HepG2 (cell line): ENCODE measurements around the gene MTHFSD. TPM values are rescaled to one million over a fixed set of nuclear protein-coding genes. Genes with fewer than 3 reads are reported as not detected.

ENCODE experiments used
- ATAC-seq: fragments of 200-7000 bp; cut with Tn5 transposase; 3 replicates; pipeline ENCODE4 v1.9.1; 2020; ENCODE audit warnings: mild to moderate bottlenecking, moderate library complexity
- BruUV-seq: library from RNA; stranded (reverse); fragments of 400-500 nt; replicated peaks from 2 replicates; lab custom pipeline; 2021; lab: Mats Ljungman, UMichigan
- CTCF ChIA-PET: fragments of 300-600 bp; formaldehyde crosslinking; extraction: SDS; loops from one replicate; lab custom pipeline; 2021; ENCODE audit warnings: low total read pairs, inconsistent platforms, low intra/inter-chr PET ratio; lab: Yijun Ruan, JAX
- POLR2A ChIA-PET: fragments of 350-600 bp; sonication (Branson Sonifier 250); formaldehyde crosslinking; loops from one replicate; lab custom pipeline; 2020; ENCODE audit warnings: antibody characterized with exemption, inconsistent platforms; lab: Yijun Ruan, JAX
- DNase-seq: peaks from one replicate; pipeline ENCODE4 v3.0.0-alpha.2; 2015; ENCODE audit warnings: low spot score
- FAIRE-seq: peaks from 3 replicates; lab custom pipeline; 2011; peaks lifted over from hg19 to GRCh38; lab: Jason Lieb, UNC
- H2AFZ ChIP-seq: one replicate; pipeline ENCODE4 v1.6.1; 2011; ENCODE audit warnings: low read length, inconsistent platforms
- H3K27ac ChIP-seq: fragments of 300-600 bp; 3 replicates; pipeline ENCODE4 v1.8.0; 2011; ENCODE audit warnings: mixed run types, mild to moderate bottlenecking, mixed read lengths, low read length, inconsistent platforms; ENCODE audit not compliant: insufficient read depth; ENCODE audit errors: extremely low read length
- H3K27me3 ChIP-seq, 2 experiments: fragments of 200-600 bp in 1 of 2; 2 replicates in 1 of 2; 3 replicates in 1 of 2; pipeline versions ENCODE4 v1.6.0 to v1.8.0; 2011; ENCODE audit warnings: low read length in 2 of 2, mild to moderate bottlenecking in 2 of 2, moderate library complexity in 2 of 2, inconsistent platforms in 1 of 2; ENCODE audit not compliant: insufficient read depth in 2 of 2, control insufficient read depth in 1 of 2
- H3K36me3 ChIP-seq, 2 experiments: fragments of 200-600 bp in 1 of 2; replicated peaks in 1 of 2; 2 replicates in 1 of 2; 3 replicates in 1 of 2; pipeline versions ENCODE4 v1.5.1 to v1.8.0; 2011; ENCODE audit warnings: low read length in 2 of 2, inconsistent platforms in 1 of 2; ENCODE audit not compliant: insufficient read depth in 2 of 2, control insufficient read depth in 1 of 2
- H3K4me1 ChIP-seq: 2 replicates; pipeline ENCODE4 v1.5.1; 2012; ENCODE audit warnings: low read length, inconsistent platforms; ENCODE audit not compliant: insufficient read depth
- H3K4me2 ChIP-seq: 2 replicates; pipeline ENCODE4 v1.6.0; 2011; ENCODE audit warnings: low read depth, low read length, inconsistent platforms
- H3K4me3 ChIP-seq, 3 experiments: fragments of 200-600 bp in 1 of 3; sonication (generic), shearing (Covaris generic) in 1 of 3; replicated peaks in 1 of 3; 2 replicates each; pipeline ENCODE4 v1.5.1; 2011 to 2016; ENCODE audit warnings: low read length in 3 of 3, inconsistent platforms in 2 of 3, low read depth in 2 of 3, mild to moderate bottlenecking in 2 of 3, control low read depth in 1 of 3, mixed read lengths in 1 of 3; ENCODE audit not compliant: insufficient read depth in 1 of 3
- H3K79me2 ChIP-seq: one replicate; pipeline ENCODE4 v1.6.1; 2011; ENCODE audit warnings: low read length, inconsistent platforms; ENCODE audit not compliant: insufficient read depth
- H3K9ac ChIP-seq: 2 replicates; pipeline ENCODE4 v1.6.0; 2011; ENCODE audit warnings: mild to moderate bottlenecking, low read depth, low read length, inconsistent platforms; ENCODE audit not compliant: insufficient read depth
- H3K9me3 ChIP-seq: 2 replicates; pipeline ENCODE4 v1.5.1; 2012; ENCODE audit warnings: mild to moderate bottlenecking, low read length
- H4K20me1 ChIP-seq: 2 replicates; pipeline ENCODE4 v1.6.0; 2011; ENCODE audit warnings: inconsistent platforms, mild to moderate bottlenecking, low read length, moderate library complexity; ENCODE audit not compliant: insufficient read depth
- CREBL2 ChIP-seq: sonication (generic); formaldehyde crosslinking; IDR thresholded peaks from 2 replicates; pipeline ENCODE4 v1.8.1; 2023; ENCODE audit warnings: missing genetic modification reagents, mild to moderate bottlenecking, borderline replicate concordance
- STAT5B ChIP-seq: sonication (generic); formaldehyde crosslinking; IDR thresholded peaks from 2 replicates; pipeline ENCODE4 v1.4.0; 2020; ENCODE audit warnings: missing genetic modification reagents
- ZNF44 ChIP-seq: sonication (generic); formaldehyde crosslinking; IDR thresholded peaks from 2 replicates; pipeline ENCODE4 v1.5.1; 2020; ENCODE audit warnings: mild to moderate bottlenecking, missing genetic modification reagents
- ZNF557 ChIP-seq: sonication (generic); formaldehyde crosslinking; IDR thresholded peaks from 2 replicates; pipeline ENCODE4 v1.4.0; 2020; ENCODE audit warnings: missing genetic modification reagents
- ZNF597 ChIP-seq: sonication (generic); formaldehyde crosslinking; IDR thresholded peaks from 2 replicates; pipeline ENCODE4 v1.5.0; 2020; ENCODE audit warnings: missing genetic modification reagents
- ZNF660 ChIP-seq: sonication (generic); formaldehyde crosslinking; IDR thresholded peaks from 2 replicates; pipeline ENCODE4 v1.5.1; 2020; ENCODE audit warnings: mild to moderate bottlenecking, low read depth, missing genetic modification reagents, borderline replicate concordance
- WGBS: methylation state at CpG from one replicate; pipeline ENCODE4 v1.1.6; 2017; ENCODE audit warnings: low lambda C conversion rate; 5-methylcytosine and 5-hydroxymethylcytosine counted together
- in situ Hi-C: cut with HindIII; loops from 2 replicates; pipeline ENCODE4 v1.10.0; 2017; ENCODE audit warnings: low pct_unique_long_range_greater_than_20kb; ENCODE audit not compliant: extremely low pct_ligation_motif_present
- intact Hi-C: fragments of 100-400 bp; cut with micrococcal nuclease; formaldehyde crosslinking; loops from one replicate; pipeline ENCODE4 v1.10.0; 2022; ENCODE audit not compliant: unreplicated experiment
- polyA plus RNA-seq, 8 experiments: library from polyadenylated mRNA; depleted of rRNA in 3 of 8; stranded (reverse) in 7 of 8; unstranded in 1 of 8; fragments of >200 nt; fragmentation: Illumina TruSeq in 4 of 8; extraction: Trizol in 4 of 8; gene quantifications; 2 replicates each; pipeline versions ENCODE4 v1.2.1 to v1.2.3, GENCODE V29; 2011 to 2016; ENCODE audit warnings: low read depth in 4 of 8, missing spikeins in 1 of 8, mixed read lengths in 1 of 8; ENCODE audit not compliant: insufficient read depth in 1 of 8
- total RNA-seq, 5 experiments: library from RNA; depleted of rRNA; stranded (reverse); fragments of >200 nt; fragmentation: Illumina TruSeq; extraction: Trizol; gene quantifications; 2 replicates each; pipeline ENCODE4 v1.2.3, GENCODE V29; 2016; ENCODE audit warnings: low read depth in 1 of 5
- TF ChIP-seq, protein P1 (sequence below): sonication (generic); formaldehyde crosslinking; IDR thresholded peaks from 2 replicates; pipeline ENCODE4 v1.5.0; 2020; ENCODE audit warnings: missing genetic modification reagents, mild to moderate bottlenecking, borderline replicate concordance
- TF ChIP-seq, protein P2 (sequence below): sonication (generic); formaldehyde crosslinking; IDR thresholded peaks from 2 replicates; pipeline ENCODE4 v1.4.0; 2020; ENCODE audit warnings: missing genetic modification reagents, borderline replicate concordance

Gene MTHFSD
- total and polyA plus RNA-seq, 2 of the 13 experiments (the other 11 are each of a cell fraction or from before 2014, with no cell fraction given) = 14.2 to 16.3 TPM

DNA sequence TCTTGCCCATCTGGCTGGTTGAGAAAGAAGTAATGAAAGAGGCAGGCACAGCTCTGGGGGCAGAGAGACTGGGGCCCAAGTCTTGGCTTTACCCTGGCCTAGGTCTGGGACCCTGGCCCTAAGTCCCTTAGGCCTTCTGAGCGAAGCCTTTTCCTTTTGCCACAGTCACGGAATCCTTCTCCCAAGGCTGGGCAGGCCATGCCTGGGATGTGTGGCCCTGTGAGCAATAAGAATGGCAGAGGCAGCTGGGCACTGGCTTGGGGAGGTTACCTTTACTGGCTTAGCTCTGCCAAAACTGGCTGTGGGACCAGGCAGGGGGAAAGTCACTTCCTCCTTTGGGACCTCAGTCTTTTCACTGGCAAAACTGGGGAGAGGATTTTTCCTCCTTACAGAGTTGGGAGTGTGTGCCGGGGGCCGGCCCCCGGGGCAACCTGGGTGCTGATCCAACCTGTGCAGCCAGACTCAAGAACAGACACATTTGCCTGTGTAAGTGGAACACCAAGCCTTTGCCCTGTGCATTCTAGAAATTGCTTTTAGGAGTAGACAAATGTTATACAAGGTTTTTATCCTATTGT, 31.8 kb downstream of the MTHFSD start:
- in situ Hi-C loops (loop anchor here (25.0 kb wide), 1 partner anchor 711 kb away; no protein-coding TSS in a partner anchor), intact Hi-C loops (no loop called here)
- Histone ChIP-seq H3K4me3 (no peak overlapping the region), H3K4me2 (no peak overlapping the region), H3K9me3 (no peaks in the 10 kb centered on the region), H3K27ac (no peak overlapping the region), H3K9ac (no peak overlapping the region), H4K20me1 (no peaks in the 10 kb centered on the region), H3K79me2 (no peaks in the 10 kb centered on the region), H3K27me3 (peaks cover 8 to 55% of the 10 kb centered on the region in 2 experiments), H2AFZ (no peak overlapping the region), H3K4me1 (peaks cover 4% of the 10 kb centered on the region), H3K36me3 (no peaks in the 10 kb centered on the region)
- CTCF ChIA-PET = no interaction called here
- 3% methylated on average over 3 of the region's 5 CpGs for WGBS
- TF ChIP-seq ZNF44 (no peak), CREBL2 (no peak), STAT5B (CRISPR knock-in tag) (no peak), ZNF557 (CRISPR knock-in tag) (no peak), ZNF660 (CRISPR knock-in tag) (no peak), ZNF597 (CRISPR knock-in tag) (no peak)
- TF ChIP-seq, protein P1, sequence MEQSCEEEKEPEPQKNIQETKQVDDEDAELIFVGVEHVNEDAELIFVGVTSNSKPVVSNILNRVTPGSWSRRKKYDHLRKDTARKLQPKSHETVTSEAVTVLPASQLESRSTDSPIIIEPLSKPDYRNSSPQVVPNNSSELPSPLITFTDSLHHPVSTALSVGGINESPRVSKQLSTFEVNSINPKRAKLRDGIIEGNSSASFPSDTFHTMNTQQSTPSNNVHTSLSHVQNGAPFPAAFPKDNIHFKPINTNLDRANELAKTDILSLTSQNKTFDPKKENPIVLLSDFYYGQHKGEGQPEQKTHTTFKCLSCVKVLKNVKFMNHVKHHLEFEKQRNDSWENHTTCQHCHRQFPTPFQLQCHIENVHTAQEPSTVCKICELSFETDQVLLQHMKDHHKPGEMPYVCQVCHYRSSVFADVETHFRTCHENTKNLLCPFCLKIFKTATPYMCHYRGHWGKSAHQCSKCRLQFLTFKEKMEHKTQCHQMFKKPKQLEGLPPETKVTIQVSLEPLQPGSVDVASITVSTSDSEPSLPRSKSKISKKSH (CRISPR knock-in tag) = no peak
- TF ChIP-seq, protein P2, sequence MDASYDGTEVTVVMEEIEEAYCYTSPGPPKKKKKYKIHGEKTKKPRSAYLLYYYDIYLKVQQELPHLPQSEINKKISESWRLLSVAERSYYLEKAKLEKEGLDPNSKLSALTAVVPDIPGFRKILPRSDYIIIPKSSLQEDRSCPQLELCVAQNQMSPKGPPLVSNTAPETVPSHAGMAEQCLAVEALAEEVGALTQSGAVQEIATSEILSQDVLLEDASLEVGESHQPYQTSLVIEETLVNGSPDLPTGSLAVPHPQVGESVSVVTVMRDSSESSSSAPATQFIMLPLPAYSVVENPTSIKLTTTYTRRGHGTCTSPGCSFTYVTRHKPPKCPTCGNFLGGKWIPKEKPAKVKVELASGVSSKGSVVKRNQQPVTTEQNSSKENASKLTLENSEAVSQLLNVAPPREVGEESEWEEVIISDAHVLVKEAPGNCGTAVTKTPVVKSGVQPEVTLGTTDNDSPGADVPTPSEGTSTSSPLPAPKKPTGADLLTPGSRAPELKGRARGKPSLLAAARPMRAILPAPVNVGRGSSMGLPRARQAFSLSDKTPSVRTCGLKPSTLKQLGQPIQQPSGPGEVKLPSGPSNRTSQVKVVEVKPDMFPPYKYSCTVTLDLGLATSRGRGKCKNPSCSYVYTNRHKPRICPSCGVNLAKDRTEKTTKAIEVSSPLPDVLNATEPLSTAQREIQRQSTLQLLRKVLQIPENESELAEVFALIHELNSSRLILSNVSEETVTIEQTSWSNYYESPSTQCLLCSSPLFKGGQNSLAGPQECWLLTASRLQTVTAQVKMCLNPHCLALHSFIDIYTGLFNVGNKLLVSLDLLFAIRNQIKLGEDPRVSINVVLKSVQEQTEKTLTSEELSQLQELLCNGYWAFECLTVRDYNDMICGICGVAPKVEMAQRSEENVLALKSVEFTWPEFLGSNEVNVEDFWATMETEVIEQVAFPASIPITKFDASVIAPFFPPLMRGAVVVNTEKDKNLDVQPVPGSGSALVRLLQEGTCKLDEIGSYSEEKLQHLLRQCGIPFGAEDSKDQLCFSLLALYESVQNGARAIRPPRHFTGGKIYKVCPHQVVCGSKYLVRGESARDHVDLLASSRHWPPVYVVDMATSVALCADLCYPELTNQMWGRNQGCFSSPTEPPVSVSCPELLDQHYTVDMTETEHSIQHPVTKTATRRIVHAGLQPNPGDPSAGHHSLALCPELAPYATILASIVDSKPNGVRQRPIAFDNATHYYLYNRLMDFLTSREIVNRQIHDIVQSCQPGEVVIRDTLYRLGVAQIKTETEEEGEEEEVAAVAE (CRISPR knock-in tag) = no peak
- no TSS peak for BruUV-seq
- ATAC-seq = no peak
- DNase-seq = no peak
- POLR2A ChIA-PET = no interaction called here
- no peak for FAIRE-seq
